ENCODE measurements around the gene GALNT15.
A peak's percentile ranks its signal among the peaks of the same experiment; 100 is the strongest.

Gene GALNT15

GRCh38 chr3:16231983-16232382, 57.5 kb downstream of the GALNT15 start:
- no peak for DNase-seq

- DNase-seq = no peak
These were observed 59.3 kb downstream of the GALNT15 start for GRCh38 chr3:16233806-16234205.

GRCh38 chr3:16234281-16234680, 59.8 kb downstream of the GALNT15 start:
- DNase-seq = no peak

GRCh38 chr3:16236030-16236639, 61.7 kb downstream of the GALNT15 start:
- DNase-seq = no peak

GRCh38 chr3:16236856-16237393, 62.4 kb downstream of the GALNT15 start:
- no peak for DNase-seq

GRCh38 chr3:16239086-16239770, 64.7 kb downstream of the GALNT15 start:
- no peak for DNase-seq

- DNase-seq = peak; percentile 87
These were observed 65.3 kb downstream of the GALNT15 start for GRCh38 chr3:16239780-16240179.

GRCh38 chr3:16240229-16241023, 65.9 kb downstream of the GALNT15 start:
- peak; percentile 81 for DNase-seq

GRCh38 chr3:16241225-16241624, 66.7 kb downstream of the GALNT15 start:
- no peak for DNase-seq

- no peak for DNase-seq
These were observed 67.7 kb downstream of the GALNT15 start for GRCh38 chr3:16242177-16242576.

GRCh38 chr3:16243706-16244490, 69.4 kb downstream of the GALNT15 start:
- peak; percentile 66 for DNase-seq

GRCh38 chr3:16245609-16246008, 71.1 kb downstream of the GALNT15 start:
- DNase-seq = no peak

GRCh38 chr3:16247282-16248061, 73.0 kb downstream of the GALNT15 start:
- peak; percentile 81 for DNase-seq

GRCh38 chr3:16248556-16248955, 74.1 kb downstream of the GALNT15 start:
- no peak for DNase-seq

- peak; percentile 38 for DNase-seq
These were observed 74.9 kb downstream of the GALNT15 start for GRCh38 chr3:16249336-16249735.

- DNase-seq = no peak
These were observed 75.4 kb downstream of the GALNT15 start for GRCh38 chr3:16249886-16250285.

- no peak for DNase-seq
These were observed 77.0 kb downstream of the GALNT15 start for GRCh38 chr3:16251316-16252085.

- DNase-seq = no peak
These were observed 77.9 kb downstream of the GALNT15 start for GRCh38 chr3:16252243-16252978.

- no peak for DNase-seq
These were observed 78.5 kb downstream of the GALNT15 start for GRCh38 chr3:16252988-16253387.

- no peak for DNase-seq
These were observed 79.1 kb downstream of the GALNT15 start for GRCh38 chr3:16253601-16254000.

All from fibroblast of skin of back (primary cell).